ENCODE measurements around the gene TPD52L1. TPM values are rescaled to one million over a fixed set of nuclear protein-coding genes. Genes with fewer than 3 reads are reported as not detected.

TPD52L1 gene
- 93.6 TPM for total RNA-seq

- Histone ChIP-seq H3K36me3 (no peaks in the 10 kb centered on the region), H3K9me3 (no peaks in the 10 kb centered on the region), H3K4me1 (peaks cover 0 to 14% of the 10 kb centered on the region in 2 donors), H3K27ac (peak within 1 kb of the TSS; percentile 81 to 82), H3K4me3 (peak within 1 kb of the TSS; percentile 74 to 89), H3K27me3 (no peaks in the 10 kb centered on the region)
- peak; percentile 48 to 89 for DNase-seq (ENCODE audit: low spot score in 2 of 2)
- peak; percentile 78 to 88 (median 80) for TF ChIP-seq CTCF (IDR thresholded peaks at IDR 0.05)
- intact Hi-C loops (cut with DNase I), result loop anchor here (2.0 to 10.0 kb wide), 5 partner anchors 35 to 831 kb away; partner anchors contain the start of genes HDDC2 and TRMT11
Measured at GRCh38 chr6:125153391-125154117, at the start of gene TPD52L1. Gene TPD52L1, plus strand, starts transcription at chr6:125153773. Its CDS starts 179 bp downstream, at chr6:125153952.

- Histone ChIP-seq H3K9me3 (peaks cover 0 to 7% of the 10 kb centered on the region in 2 donors), H3K27ac (peak overlapping the region; percentile 77 to 91), H3K4me1 (peaks cover 7 to 37% of the 10 kb centered on the region in 2 donors), H3K27me3 (no peaks in the 10 kb centered on the region), H3K36me3 (no peaks in the 10 kb centered on the region), H3K4me3 (no peak overlapping the region)
- TF ChIP-seq CTCF (IDR thresholded peaks at IDR 0.05), result no peak
- no peak for DNase-seq (ENCODE audit: low spot score in 2 of 2)
- intact Hi-C loops (cut with DNase I), result no loop called here
Measured at GRCh38 chr6:125104425-125104824, 49.1 kb upstream of the TPD52L1 start.

- no peak for DNase-seq (ENCODE audit: low spot score in 2 of 2)
- Histone ChIP-seq H3K9me3 (peaks cover 9 to 34% of the 10 kb centered on the region in 2 donors), H3K27ac (no peak overlapping the region), H3K4me3 (no peak overlapping the region), H3K36me3 (no peaks in the 10 kb centered on the region), H3K4me1 (peaks cover 3 to 23% of the 10 kb centered on the region in 2 donors), H3K27me3 (no peaks in the 10 kb centered on the region)
- no peak for TF ChIP-seq CTCF (IDR thresholded peaks at IDR 0.05)
- intact Hi-C loops (cut with DNase I), result no loop called here
Measured at GRCh38 chr6:125107048-125107447, 46.5 kb upstream of the TPD52L1 start.

- H3K4me3 ChIP-seq, result no peak overlapping the region
- DNase-seq (ENCODE audit: low spot score in 2 of 2), result no peak
- H3K9me3 ChIP-seq, result peaks cover 12 to 36% of the 10 kb centered on the region in 2 donors
- H3K27me3 ChIP-seq, result no peaks in the 10 kb centered on the region
- H3K27ac ChIP-seq, result no peak overlapping the region
- peaks cover 0 to 17% of the 10 kb centered on the region in 2 donors for H3K4me1 ChIP-seq
- intact Hi-C loops (cut with DNase I), result no loop called here
- no peak for TF ChIP-seq CTCF (IDR thresholded peaks at IDR 0.05)
- no peaks in the 10 kb centered on the region for H3K36me3 ChIP-seq
Measured at GRCh38 chr6:125107896-125108295, 45.7 kb upstream of the TPD52L1 start.

GRCh38 chr6:125110056-125110455 lies 43.5 kb upstream of the TPD52L1 start:
- no peak overlapping the region for H3K27ac ChIP-seq
- no peak for TF ChIP-seq CTCF (IDR thresholded peaks at IDR 0.05)
- H3K27me3 ChIP-seq, result no peaks in the 10 kb centered on the region
- peaks cover 0 to 2% of the 10 kb centered on the region in 2 donors for H3K4me1 ChIP-seq
- H3K4me3 ChIP-seq, result no peak overlapping the region
- no peak for DNase-seq (ENCODE audit: low spot score in 2 of 2)
- no peaks in the 10 kb centered on the region for H3K36me3 ChIP-seq
- intact Hi-C loops (cut with DNase I), result no loop called here
- H3K9me3 ChIP-seq, result peaks cover 12 to 36% of the 10 kb centered on the region in 2 donors
